Activated CD4-positive, alpha-beta T cell treated with anti-CD3 and anti-CD28 coated beads for 1 hour (primary cell): Measurements from ENCODE around the gene DALRD3.

Source experiments
- DNase-seq: peaks from one replicate; pipeline ENCODE4 v3.0.0-alpha.2; 2020

Gene DALRD3, protein sequence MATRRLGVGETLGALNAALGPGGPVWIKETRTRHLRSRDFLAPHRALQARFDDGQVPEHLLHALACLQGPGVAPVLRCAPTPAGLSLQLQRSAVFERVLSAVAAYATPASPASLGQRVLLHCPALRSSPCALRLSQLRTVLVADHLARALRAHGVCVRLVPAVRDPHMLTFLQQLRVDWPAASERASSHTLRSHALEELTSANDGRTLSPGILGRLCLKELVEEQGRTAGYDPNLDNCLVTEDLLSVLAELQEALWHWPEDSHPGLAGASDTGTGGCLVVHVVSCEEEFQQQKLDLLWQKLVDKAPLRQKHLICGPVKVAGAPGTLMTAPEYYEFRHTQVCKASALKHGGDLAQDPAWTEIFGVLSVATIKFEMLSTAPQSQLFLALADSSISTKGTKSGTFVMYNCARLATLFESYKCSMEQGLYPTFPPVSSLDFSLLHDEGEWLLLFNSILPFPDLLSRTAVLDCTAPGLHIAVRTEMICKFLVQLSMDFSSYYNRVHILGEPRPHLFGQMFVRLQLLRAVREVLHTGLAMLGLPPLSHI

DNA sequence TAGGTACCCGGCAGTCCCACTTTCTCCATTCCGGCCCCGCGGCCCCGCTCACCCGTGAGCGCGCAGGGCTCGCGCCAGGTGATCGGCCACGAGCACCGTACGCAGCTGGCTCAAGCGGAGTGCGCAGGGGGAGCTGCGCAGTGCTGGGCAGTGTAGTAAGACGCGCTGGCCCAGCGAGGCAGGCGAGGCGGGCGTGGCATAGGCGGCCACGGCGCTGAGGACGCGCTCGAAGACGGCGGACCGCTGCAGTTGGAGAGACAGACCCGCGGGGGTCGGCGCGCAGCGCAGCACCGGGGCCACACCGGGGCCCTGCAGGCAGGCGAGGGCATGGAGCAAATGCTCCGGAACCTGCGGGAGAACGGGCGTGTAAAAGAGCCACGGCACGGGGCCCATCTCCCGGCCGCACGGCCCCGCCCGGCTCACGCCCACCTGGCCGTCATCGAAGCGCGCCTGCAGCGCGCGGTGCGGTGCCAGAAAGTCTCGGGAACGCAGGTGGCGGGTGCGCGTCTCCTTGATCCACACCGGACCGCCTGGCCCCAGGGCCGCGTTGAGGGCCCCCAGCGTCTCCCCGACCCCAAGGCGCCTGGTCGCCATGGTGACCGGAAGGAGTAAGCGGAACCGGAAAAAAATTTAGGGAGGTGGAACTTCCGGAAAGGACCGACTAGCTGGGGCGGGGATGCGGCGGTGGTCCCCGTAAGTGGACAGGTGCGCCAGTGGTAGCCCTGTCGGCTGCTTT, at the start of gene DALRD3:
DALRD3 (minus strand) TSS at position 610 of the 736 bp plus-strand sequence; CDS start at position 594, 16 bp downstream.
- DNase-seq, result peak; percentile 39

DNA sequence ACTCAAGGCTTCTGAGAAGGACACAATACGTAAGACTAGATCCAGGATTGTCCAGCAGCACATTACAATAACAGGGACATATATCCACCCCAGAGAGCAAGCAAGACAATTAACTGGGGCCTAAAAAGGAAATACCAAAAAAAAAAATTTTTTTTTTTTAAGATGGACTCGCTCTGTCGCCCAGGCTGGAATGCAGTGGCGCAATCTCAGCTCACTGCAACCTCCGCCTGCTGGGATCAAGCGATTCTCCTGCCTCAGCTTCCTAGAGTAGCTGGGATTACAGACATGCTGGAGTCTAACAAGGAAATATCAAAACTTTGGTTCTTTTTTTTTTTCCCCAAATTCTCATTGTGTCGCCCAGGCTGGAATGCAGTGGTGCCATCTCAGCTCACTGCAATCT, 39.6 kb upstream of the DALRD3 start:
- DNase-seq, result no peak

DNA sequence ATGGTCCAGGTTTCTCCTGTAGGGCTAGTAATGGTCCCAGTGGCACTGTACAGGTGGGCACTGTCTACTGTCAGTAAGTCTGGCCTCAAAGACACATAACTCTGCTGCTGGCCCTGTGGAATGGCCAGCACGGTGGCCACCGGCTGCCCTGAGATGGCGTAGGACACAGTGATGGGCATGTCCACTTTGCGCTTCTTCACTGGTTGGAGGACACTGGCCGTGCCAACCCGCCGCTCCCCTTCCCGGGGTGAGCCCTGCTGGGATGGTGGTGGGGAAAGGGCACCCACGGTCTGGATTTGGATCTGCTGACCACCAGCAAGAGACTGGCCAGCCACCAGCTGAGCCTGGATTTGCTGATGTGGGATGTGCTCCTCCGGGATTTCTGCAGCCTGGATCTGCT, 38.9 kb upstream of the DALRD3 start:
- no peak for DNase-seq

DNA sequence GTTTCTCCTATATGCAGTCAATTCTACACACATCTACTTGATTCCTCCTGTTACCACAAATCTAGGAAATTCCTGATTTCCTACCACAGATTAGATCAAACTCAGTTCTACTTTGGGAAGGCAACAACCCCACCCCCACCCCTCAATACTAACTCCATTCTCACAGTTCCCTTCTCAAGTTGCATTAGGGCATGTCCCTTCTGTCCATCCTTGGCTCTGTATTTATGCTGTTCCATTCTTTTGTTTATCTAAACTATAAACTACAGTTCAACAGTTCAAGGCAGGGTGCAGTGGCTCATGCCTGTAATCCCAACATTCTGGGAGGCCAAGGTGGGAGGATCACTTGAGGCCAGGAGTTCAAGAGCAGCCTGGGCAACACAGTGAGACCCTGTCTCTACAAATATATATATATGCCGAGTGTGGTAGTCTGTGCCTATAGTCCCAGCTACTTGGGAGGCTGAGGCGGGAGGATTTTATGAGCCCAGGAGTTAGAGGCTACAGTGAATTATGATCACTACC, 36.0 kb upstream of the DALRD3 start:
- DNase-seq, result no peak

- no peak for DNase-seq
Observed at GRCh38 chr3:49053543-49053942, 35.2 kb upstream of the DALRD3 start.

DNA sequence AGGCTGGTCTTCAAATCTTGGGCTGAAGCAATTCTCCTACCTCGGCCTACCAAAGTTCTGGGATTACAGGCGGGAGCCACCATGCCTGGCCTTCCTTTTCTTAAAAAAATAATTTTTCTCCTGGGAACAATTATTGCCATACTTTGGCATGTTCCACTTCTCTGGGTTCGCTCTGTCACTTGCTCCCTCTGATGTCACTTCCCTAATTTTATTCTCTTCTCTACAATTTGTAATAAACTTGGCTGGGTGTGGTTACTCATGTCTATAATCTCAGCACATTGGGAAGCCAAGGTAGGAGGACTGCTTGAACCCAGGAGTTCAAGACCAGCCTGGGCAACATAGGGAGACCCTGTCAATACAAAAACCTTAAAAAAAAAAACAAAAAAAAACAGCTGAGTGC, 16.9 kb upstream of the DALRD3 start:
- DNase-seq, result no peak

- no peak for DNase-seq
Observed at GRCh38 chr3:49034650-49035049, 16.3 kb upstream of the DALRD3 start.

DNA sequence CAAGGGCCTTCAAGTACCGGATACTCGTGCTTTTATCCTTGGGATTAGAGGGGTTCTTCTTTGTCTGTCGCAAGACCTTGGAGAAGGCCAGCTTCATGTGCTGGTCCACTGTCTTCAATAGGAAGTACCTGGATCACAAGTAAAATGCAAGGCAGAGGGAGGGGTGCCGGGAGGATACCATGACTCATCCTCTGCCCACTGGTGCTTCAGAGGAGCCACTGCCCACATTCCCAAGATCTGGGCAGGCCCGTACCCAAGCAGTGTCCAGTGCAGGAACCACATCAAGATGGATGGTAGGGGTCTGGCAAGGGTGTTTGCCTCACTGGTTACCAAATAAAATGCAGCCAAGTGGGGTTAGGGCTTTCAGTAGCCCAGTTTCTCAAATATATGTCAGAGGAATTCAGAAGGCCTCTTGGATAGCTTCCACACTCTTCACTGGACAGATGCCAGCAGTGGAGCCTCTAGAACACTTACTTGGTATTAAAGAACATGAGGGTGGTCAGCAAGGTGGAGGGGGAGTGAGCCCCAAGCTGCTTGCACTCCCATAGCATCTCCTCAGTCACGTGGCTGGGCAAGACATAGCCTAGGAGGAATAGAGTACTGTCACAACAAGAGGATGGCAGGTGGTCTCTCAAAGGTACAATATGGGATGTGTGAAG, 14.4 kb upstream of the DALRD3 start:
- no peak for DNase-seq

DNA sequence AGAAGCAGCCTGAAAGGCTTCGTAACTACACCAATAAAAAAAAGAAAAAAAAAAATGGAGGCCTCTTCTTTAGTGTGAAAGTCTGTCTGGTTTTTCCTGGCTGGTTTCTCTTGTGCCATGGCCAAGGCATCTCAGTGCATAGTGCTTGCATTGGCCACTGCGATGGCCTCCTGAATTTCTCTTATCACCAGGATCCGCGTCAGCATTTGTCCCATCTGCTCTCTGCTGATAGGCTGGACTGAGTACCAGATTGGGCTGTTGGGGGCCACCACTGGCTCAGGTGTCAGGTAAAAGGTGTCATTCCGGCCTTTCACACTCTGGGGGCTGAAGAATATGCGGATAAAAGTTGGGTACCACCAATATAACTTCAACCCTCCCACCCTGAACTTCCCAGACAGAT, 11.9 kb upstream of the DALRD3 start:
- DNase-seq, result no peak

- no peak for DNase-seq
Observed at GRCh38 chr3:49029563-49029884, 11.1 kb upstream of the DALRD3 start.

DNA sequence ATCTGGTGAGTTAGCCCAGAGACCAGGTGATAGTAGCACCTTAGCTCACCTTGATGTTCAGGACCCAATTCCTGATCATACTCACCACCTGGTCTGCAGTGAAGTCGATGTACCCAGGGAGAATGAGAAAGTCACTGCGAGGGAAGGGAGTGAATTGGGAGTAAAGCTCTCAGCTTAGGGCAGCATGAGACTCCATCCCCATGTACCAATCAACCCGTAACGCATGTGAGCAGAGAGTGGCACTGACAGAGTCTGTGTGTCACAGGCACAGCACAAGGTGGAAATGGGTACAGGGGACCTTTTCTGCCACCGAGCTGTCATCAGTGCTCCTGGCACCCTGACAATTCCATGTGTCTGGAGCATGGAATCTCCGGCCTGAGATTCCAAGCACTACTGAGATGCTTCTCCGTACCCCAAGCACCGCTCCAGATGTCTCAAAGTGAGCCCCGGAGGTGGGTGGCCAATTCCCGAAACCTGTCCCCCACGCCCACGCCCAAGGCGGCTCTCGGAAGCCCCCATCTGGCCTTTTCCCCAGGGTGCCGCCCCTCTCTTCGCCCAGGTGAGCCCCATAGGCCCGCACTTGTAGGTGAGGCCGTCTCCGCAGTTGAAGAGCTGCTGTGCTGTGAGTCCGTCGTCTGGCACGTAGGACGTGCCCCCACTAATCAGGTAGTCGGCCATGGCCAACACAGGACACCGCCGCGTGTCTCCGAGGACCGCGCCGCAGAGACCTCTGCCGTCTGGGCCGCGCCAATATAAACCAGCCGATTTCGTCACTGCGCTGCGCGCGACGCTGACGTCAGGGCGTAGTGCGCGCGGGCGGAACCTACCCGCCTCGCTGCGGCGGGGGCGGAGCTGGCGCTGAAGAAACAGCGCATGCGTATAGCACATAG, 10.5 kb upstream of the DALRD3 start, which contains the start of gene IMPDH2:
IMPDH2 (minus strand) TSS at position 726 of the 890 bp plus-strand sequence; CDS start at position 678, 48 bp downstream.
- peak; percentile 91 for DNase-seq

DNA sequence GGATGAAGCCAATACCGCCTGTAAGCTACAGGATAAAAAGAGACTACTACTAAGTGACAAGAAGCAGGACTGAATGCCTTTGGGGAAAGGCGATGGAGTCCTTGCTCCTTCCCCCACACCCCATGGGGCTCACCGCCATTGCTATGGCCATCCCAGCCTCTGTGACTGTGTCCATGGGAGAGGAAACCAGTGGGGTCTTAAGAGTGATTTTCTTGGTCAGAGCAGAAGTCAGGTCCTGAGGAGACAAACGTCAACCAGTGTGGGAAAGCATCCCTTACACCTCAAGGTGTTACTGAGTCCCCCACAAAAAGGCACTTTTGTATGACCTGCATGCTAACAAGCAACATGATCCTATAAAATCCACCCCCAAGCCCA, 9.9 kb upstream of the DALRD3 start:
- no peak for DNase-seq

DNA sequence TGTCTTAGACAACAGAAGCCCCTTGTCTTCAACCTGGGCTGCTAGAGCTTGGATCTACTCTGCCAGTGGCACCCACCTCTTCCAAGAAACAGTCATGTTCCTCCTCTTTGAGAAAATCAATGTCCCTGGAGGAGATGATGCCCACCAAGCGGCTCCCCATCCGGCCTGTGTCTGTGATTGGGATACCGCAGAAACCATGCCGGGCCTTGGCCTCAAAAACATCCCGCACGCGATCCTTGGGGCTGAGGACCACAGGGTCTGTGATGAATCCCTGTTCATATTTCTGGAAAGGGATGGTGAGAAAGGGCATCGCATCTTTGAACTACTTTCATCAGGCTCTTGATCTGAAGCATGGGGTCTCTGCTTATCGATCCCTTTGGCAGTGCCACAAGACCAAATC, 9.3 kb upstream of the DALRD3 start:
- DNase-seq, result no peak

- DNase-seq, result no peak
Observed at GRCh38 chr3:49026536-49026935, 8.2 kb upstream of the DALRD3 start.

GRCh38 chr3:49025793-49026520, 7.6 kb upstream of the DALRD3 start:
- DNase-seq, result no peak

DNA sequence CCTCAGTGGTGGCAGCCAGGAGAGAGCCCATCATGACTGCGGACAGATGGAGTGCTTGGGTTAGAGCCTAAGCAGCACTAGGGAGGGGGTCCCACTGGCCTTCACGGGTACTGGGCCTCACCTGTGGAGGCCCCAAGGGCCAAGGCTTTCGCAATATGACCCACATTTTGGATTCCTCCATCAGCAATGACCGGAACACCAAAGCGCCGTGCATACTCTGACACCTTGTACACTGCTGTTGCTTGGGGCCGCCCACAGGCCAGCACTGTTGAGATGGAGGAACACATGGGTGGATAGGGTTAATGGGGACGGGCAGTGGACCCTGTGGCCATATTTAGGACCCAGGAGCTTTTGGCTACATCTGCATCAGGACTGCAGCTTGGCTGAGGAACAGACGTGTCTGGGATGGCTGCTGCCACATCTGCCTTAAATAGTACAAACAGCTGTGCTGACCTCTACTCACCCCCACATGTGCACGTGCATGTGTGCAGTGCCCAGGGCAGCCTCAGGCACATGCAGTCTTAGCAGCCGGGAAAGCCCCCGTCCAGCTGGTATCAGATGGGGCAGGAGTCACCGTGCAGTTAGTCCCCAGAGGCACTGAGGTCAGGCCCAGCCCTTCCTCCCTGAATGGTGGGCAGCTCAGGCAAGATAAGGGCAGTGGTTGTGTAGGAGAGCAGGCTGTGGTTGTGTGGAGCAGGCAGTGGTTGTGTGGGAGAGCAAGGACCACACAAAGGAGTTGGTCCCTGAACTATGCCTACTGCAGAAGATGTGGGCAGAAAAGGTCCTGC, 6.8 kb upstream of the DALRD3 start:
- DNase-seq, result no peak

DNA sequence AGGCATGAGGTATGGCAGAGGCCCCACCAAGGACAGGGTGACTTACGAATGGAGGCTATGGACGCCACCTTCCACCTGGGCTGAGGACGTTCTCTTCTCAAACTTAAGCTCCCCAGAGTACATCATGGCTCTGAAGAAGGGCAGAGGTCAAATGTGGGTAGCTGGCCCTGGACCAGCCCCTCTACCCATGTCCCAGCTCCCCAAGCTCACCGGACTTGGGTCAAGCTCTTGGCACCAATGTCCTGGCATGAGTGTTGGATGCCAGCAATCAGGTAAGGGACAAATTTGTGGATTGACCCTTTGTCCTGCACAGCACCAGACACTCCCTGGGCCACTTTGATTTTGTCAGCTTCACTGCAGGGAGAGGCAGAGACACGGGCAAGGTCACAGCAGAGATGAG, 6.1 kb upstream of the DALRD3 start:
- no peak for DNase-seq

- DNase-seq, result no peak
Observed at GRCh38 chr3:49023775-49024174, 5.4 kb upstream of the DALRD3 start.

DNA sequence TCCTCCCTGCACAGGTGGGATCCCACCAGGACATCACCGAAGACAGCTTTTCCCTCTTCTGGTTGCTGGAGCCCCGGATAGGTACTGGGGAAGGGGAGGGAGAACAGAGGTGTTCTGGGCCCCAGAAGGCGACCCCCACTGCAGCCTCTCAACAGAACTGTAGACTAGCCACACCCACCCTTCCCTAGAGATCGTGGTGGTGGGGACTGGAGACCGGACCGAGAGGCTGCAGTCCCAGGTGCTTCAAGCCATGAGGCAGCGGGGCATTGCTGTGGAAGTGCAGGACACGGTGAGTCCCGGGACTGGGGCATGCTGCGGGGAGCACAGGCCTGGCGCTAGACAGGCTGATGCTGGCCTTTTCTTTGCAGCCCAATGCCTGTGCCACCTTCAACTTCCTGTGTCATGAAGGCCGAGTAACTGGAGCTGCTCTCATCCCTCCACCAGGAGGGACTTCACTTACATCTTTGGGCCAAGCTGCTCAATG, 4.3 kb upstream of the DALRD3 start:
- DNase-seq, result no peak
